ENCODE results near the gene HOXA3. TPM values are rescaled to one million over a fixed set of nuclear protein-coding genes. Genes with fewer than 3 reads are reported as not detected.

HOXA3 gene
- total RNA-seq, 1 experiment from 2014 or later: 4.5 TPM

- Histone ChIP-seq H2AFZ (ENCODE audit: low read length) (no peak overlapping the region), H3K9ac (ENCODE audit: low read length) (no peak overlapping the region), H3K36me3 (ENCODE audit: low read depth, low read length) (no peaks in the 10 kb centered on the region), H3F3A (ENCODE audit: low read length, unreplicated experiment) (no peaks in the 10 kb centered on the region), H3K4me1 (ENCODE audit: insufficient read depth, low read length) (0 out of 2 replicates have a peak, but pooled peaks cover 10% of the 10 kb centered on the region), H3K4me3 (ENCODE audit: low read length) (no peak overlapping the region), H3K27me3 (ENCODE audit: low read length) (no peaks in the 10 kb centered on the region), H3K9me3 (ENCODE audit: low read length) (no peaks in the 10 kb centered on the region), H3K9me2 (replicated peaks; ENCODE audit: low read length) (no peaks in the 10 kb centered on the region), H3K27ac (ENCODE audit: low read length) (no peak overlapping the region), H4K20me1 (ENCODE audit: low read length) (no peaks in the 10 kb centered on the region), H3K4me2 (ENCODE audit: low read length) (no peak overlapping the region), H3K79me2 (ENCODE audit: low read length) (peaks cover 26% of the 10 kb centered on the region)
- ChIA-PET POLR2A (ENCODE audit: unreplicated experiment) (no interaction called here), CTCF (no interaction called here)
- TF ChIP-seq CTCF (conservative IDR thresholded peaks at IDR 0.05; ENCODE audit: low read depth, low read length) (no peak), EZH2 (IDR thresholded peaks at IDR 0.05; ENCODE audit: low read length, unreplicated experiment) (no peak), EZH2phosphoT487 (IDR thresholded peaks at IDR 0.05; ENCODE audit: borderline replicate concordance, low read length) (no peak)
- intact Hi-C loops (cut with micrococcal nuclease): no loop called here
- ATAC-seq (no peak), DNase-seq (no peak)
- BruUV-seq (replicated peaks): no TSS peak
Measured at GRCh38 chr7:27124902-27125689, 27.3 kb downstream of the HOXA3 start.

- ChIA-PET POLR2A (ENCODE audit: unreplicated experiment) (no interaction called here), CTCF (no interaction called here)
- H3K9ac ChIP-seq (ENCODE audit: low read length): no peak overlapping the region
- H3K4me3 ChIP-seq (ENCODE audit: low read length): no peak overlapping the region
- DNase-seq (no peak), ATAC-seq (no peak)
- H3K36me3 ChIP-seq (ENCODE audit: low read depth, low read length): no peaks in the 10 kb centered on the region
- H3K9me3 ChIP-seq (ENCODE audit: low read length): no peaks in the 10 kb centered on the region
- H3K4me2 ChIP-seq (ENCODE audit: low read length): no peak overlapping the region
- intact Hi-C loops (cut with micrococcal nuclease): no loop called here
- peaks cover 20% of the 10 kb centered on the region for H3K79me2 ChIP-seq (ENCODE audit: low read length)
- no peaks in the 10 kb centered on the region for H3K27me3 ChIP-seq (ENCODE audit: low read length)
- H4K20me1 ChIP-seq (ENCODE audit: low read length): no peaks in the 10 kb centered on the region
- H2AFZ ChIP-seq (ENCODE audit: low read length): no peak overlapping the region
- BruUV-seq (replicated peaks): no TSS peak
- no peaks in the 10 kb centered on the region for H3K9me2 ChIP-seq (replicated peaks; ENCODE audit: low read length)
- 0 out of 2 replicates have a peak, but pooled peaks cover 4% of the 10 kb centered on the region for H3K4me1 ChIP-seq (ENCODE audit: insufficient read depth, low read length)
- TF ChIP-seq EZH2phosphoT487 (IDR thresholded peaks at IDR 0.05; ENCODE audit: borderline replicate concordance, low read length) (no peak), EZH2 (IDR thresholded peaks at IDR 0.05; ENCODE audit: low read length, unreplicated experiment) (no peak), CTCF (conservative IDR thresholded peaks at IDR 0.05; ENCODE audit: low read depth, low read length) (no peak)
- H3K27ac ChIP-seq (ENCODE audit: low read length): no peak overlapping the region
- H3F3A ChIP-seq (ENCODE audit: low read length, unreplicated experiment): no peaks in the 10 kb centered on the region
Measured at GRCh38 chr7:27124096-27124901, 28.1 kb downstream of the HOXA3 start.

Data from PC-3 (cell line).